ENCODE data around the gene NHSL1.

NHSL1 gene

GRCh38 chr6:138396709-138397108 lies 102.6 kb downstream of the NHSL1 start:
- TF ChIP-seq CTCF (IDR thresholded peaks at IDR 0.05; ENCODE audit: low read depth, low read length, missing control alignments) = no peak
- no peak overlapping the region for H3K4me3 ChIP-seq (replicated peaks; ENCODE audit: low read depth, low read length)
- DNase-seq (ENCODE audit: extremely low read depth, low read depth) = no peak

- no peak for TF ChIP-seq CTCF (IDR thresholded peaks at IDR 0.05; ENCODE audit: low read depth, low read length, missing control alignments)
- no peak overlapping the region for H3K4me3 ChIP-seq (replicated peaks; ENCODE audit: low read depth, low read length)
- DNase-seq (ENCODE audit: extremely low read depth, low read depth) = no peak
These were observed 105.2 kb downstream of the NHSL1 start for GRCh38 chr6:138393871-138394783.

GRCh38 chr6:138389551-138389950 lies 109.7 kb downstream of the NHSL1 start:
- H3K4me3 ChIP-seq (replicated peaks; ENCODE audit: low read depth, low read length) = no peak overlapping the region
- no peak for TF ChIP-seq CTCF (IDR thresholded peaks at IDR 0.05; ENCODE audit: low read depth, low read length, missing control alignments)
- no peak for DNase-seq (ENCODE audit: extremely low read depth, low read depth)

GRCh38 chr6:138387577-138388368 lies 111.5 kb downstream of the NHSL1 start:
- no peak for TF ChIP-seq CTCF (IDR thresholded peaks at IDR 0.05; ENCODE audit: low read depth, low read length, missing control alignments)
- H3K4me3 ChIP-seq (replicated peaks; ENCODE audit: low read depth, low read length) = no peak overlapping the region
- no peak for DNase-seq (ENCODE audit: extremely low read depth, low read depth)

GRCh38 chr6:138386897-138387296 lies 112.4 kb downstream of the NHSL1 start:
- no peak for DNase-seq (ENCODE audit: extremely low read depth, low read depth)
- TF ChIP-seq CTCF (IDR thresholded peaks at IDR 0.05; ENCODE audit: low read depth, low read length, missing control alignments) = no peak
- no peak overlapping the region for H3K4me3 ChIP-seq (replicated peaks; ENCODE audit: low read depth, low read length)

GRCh38 chr6:138383776-138384175 lies 115.5 kb downstream of the NHSL1 start:
- TF ChIP-seq CTCF (IDR thresholded peaks at IDR 0.05; ENCODE audit: low read depth, low read length, missing control alignments) = no peak
- no peak overlapping the region for H3K4me3 ChIP-seq (replicated peaks; ENCODE audit: low read depth, low read length)
- no peak for DNase-seq (ENCODE audit: extremely low read depth, low read depth)
